SK-N-MC (cell line): ENCODE data around the gene CHN2.

Source experiments
- EZH2 ChIP-seq: fragments of 200-600 bp; sonication (generic); IDR thresholded peaks from one replicate; pipeline ENCODE4 v1.6.1; 2017; ENCODE audit warnings: antibody characterized with exemption
- POLR2AphosphoS5 ChIP-seq: IDR thresholded peaks from 2 replicates; pipeline ENCODE4 v1.6.1; 2012; ENCODE audit warnings: mild to moderate bottlenecking, low read depth, low read length, borderline replicate concordance

DNA sequence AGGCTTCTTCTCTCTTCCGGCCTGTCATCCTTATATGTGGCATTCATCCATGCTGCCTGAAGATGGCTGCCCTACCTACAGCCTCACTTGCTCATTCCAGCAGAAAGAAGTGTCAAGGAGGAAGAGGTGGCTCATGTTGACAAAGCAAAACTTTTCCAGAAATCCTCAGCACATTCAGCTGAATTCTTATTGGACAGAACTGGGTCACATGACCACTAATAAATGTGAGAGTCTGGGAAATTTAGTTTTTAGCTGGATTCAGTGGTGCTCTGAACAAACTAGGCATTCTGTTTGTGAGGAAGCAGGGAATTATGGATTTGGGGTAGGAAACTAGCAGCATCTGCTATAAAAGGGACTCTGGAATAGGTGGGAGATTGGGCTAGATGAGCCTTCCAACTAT lies 58.6 kb downstream of the CHN2 start:
- no peak for TF ChIP-seq EZH2
- no peak for TF ChIP-seq POLR2AphosphoS5
